B cell (primary cell): ENCODE data around the gene MCAM. TPM values are rescaled to one million over a fixed set of nuclear protein-coding genes. Genes with fewer than 3 reads are reported as not detected.

Experiments used
- ATAC-seq: fragments of 200-7000 bp; cut with Tn5 transposase; one replicate; pipeline ENCODE4 v1.10.0; 2021; ENCODE audit warnings: low read depth, mild to moderate bottlenecking, moderate number of reproducible peaks, moderate library complexity
- CTCF ChIA-PET: fragments of 350-600 bp; sonication (Branson Sonifier 250); formaldehyde crosslinking; loops from one replicate; lab custom pipeline; 2021; ENCODE audit warnings: antibody characterized with exemption, inconsistent platforms; lab: Charles Lee
- POLR2A ChIA-PET: fragments of 350-600 bp; sonication (Branson Sonifier 250); formaldehyde crosslinking; loops from one replicate; lab custom pipeline; 2021; ENCODE audit warnings: antibody characterized with exemption; lab: Charles Lee
- DNase-seq: peaks from one replicate; pipeline ENCODE4 v3.0.0; 2013
- H2AFZ ChIP-seq: 2 replicates; pipeline ENCODE4 v1.6.1; 2012; ENCODE audit warnings: mild to moderate bottlenecking, low read depth, low read length; ENCODE audit not compliant: insufficient read depth, poor library complexity, severe bottlenecking
- H3K27ac ChIP-seq, 2 donors: 1 replicate in 1 of 2; 2 replicates in 1 of 2; pipeline ENCODE4 v1.5.1; 2012 to 2013; ENCODE audit warnings: low read length in 2 of 2, mild to moderate bottlenecking in 2 of 2, moderate library complexity in 1 of 2
- H3K27me3 ChIP-seq, 4 experiments: fragments of 200-600 bp in 1 of 4; sonication (generic) in 1 of 4; replicated peaks in 1 of 4; 1 replicate in 2 of 4; 2 replicates in 2 of 4; pipeline versions ENCODE4 v1.6.1 to v1.7.0; 2013 to 2016; ENCODE audit warnings: low read length in 3 of 4, mild to moderate bottlenecking in 2 of 4, mixed read lengths in 1 of 4, moderate library complexity in 1 of 4; ENCODE audit not compliant: insufficient read depth in 4 of 4, control insufficient read depth in 3 of 4; ENCODE audit errors: control extremely low read depth in 1 of 4
- H3K36me3 ChIP-seq, 2 experiments: replicated peaks in 1 of 2; 1 replicate in 1 of 2; 2 replicates in 1 of 2; pipeline versions ENCODE4 v1.6.1 to v1.7.1; 2013; ENCODE audit warnings: low read length in 1 of 2; ENCODE audit not compliant: insufficient read depth in 2 of 2, control insufficient read depth in 1 of 2; ENCODE audit errors: control extremely low read depth in 1 of 2, extremely low read depth in 1 of 2
- H3K4me1 ChIP-seq, 2 donors: fragments of 200-600 bp in 1 of 2; sonication (generic) in 1 of 2; 1 replicate in 1 of 2; 2 replicates in 1 of 2; pipeline versions ENCODE4 v1.5.1 to v1.6.1; 2013 to 2017; ENCODE audit warnings: low read length in 2 of 2; ENCODE audit not compliant: control insufficient read depth in 2 of 2, insufficient read depth in 2 of 2
- H3K4me2 ChIP-seq: replicated peaks from 2 replicates; pipeline ENCODE3; 2012; ENCODE audit warnings: mild to moderate bottlenecking, low read depth, low read length; ENCODE audit not compliant: poor library complexity, severe bottlenecking
- H3K4me3 ChIP-seq, 5 experiments: fragments of 200-600 bp in 1 of 5; sonication (generic) in 1 of 5; 1 replicate in 3 of 5; 2 replicates in 2 of 5; pipeline versions ENCODE4 v1.5.1 to v1.7.0; 2011 to 2016; ENCODE audit warnings: low read length in 4 of 5, mild to moderate bottlenecking in 4 of 5, low read depth in 2 of 5, control low read depth in 1 of 5, moderate library complexity in 1 of 5; ENCODE audit not compliant: insufficient read depth in 1 of 5; ENCODE audit errors: control extremely low read depth in 1 of 5, extremely low read depth in 1 of 5
- H3K79me2 ChIP-seq: fragments of 200-600 bp; sonication (generic); one replicate; pipeline ENCODE4 v1.6.0; 2016; ENCODE audit warnings: low read length; ENCODE audit not compliant: control insufficient read depth, insufficient read depth
- H3K9ac ChIP-seq: fragments of 200-600 bp; sonication (generic); 2 replicates; pipeline ENCODE4 v1.6.1; 2017; ENCODE audit warnings: mild to moderate bottlenecking, low read length, moderate library complexity
- H3K9me3 ChIP-seq, 3 donors: one replicate each; pipeline versions ENCODE4 v1.6.1 to v1.7.1; 2013; ENCODE audit warnings: low read length in 2 of 3; ENCODE audit not compliant: control insufficient read depth in 2 of 3, insufficient read depth in 1 of 3; ENCODE audit errors: control extremely low read depth in 1 of 3
- H4K20me1 ChIP-seq: 2 replicates; pipeline ENCODE4 v1.6.0; 2012; ENCODE audit warnings: mild to moderate bottlenecking, low read length; ENCODE audit not compliant: insufficient read depth, control insufficient read depth, poor library complexity, severe bottlenecking
- H3K27ac Mint-ChIP-seq: one replicate; pipeline ENCODE4 v1.8.0; 2021; ENCODE audit warnings: mixed read lengths
- H3K27me3 Mint-ChIP-seq: one replicate; pipeline ENCODE4 v1.8.0; 2021; ENCODE audit warnings: mixed read lengths
- H3K4me1 Mint-ChIP-seq: one replicate; pipeline ENCODE4 v1.8.0; 2021; ENCODE audit warnings: mixed read lengths
- H3K4me3 Mint-ChIP-seq: one replicate; pipeline ENCODE4 v1.8.0; 2021; ENCODE audit warnings: mixed read lengths
- H3K9me3 Mint-ChIP-seq: one replicate; pipeline ENCODE4 v1.8.0; 2022; ENCODE audit warnings: mixed read lengths; ENCODE audit not compliant: insufficient read depth
- EZH2 ChIP-seq: IDR thresholded peaks from 2 replicates; pipeline ENCODE4 v1.6.1; 2012; ENCODE audit warnings: borderline replicate concordance, low read depth, mild to moderate bottlenecking, moderate library complexity, low read length; ENCODE audit not compliant: insufficient read depth, poor library complexity, severe bottlenecking
- WGBS: methylation state at CpG from one replicate; pipeline ENCODE4 v1.1.5; 2013; ENCODE audit warnings: missing lambda C conversion rate; ENCODE audit not compliant: insufficient coverage; 5-methylcytosine and 5-hydroxymethylcytosine counted together
- intact Hi-C: fragments of 100-400 bp; cut with micrococcal nuclease; formaldehyde crosslinking; loops from one replicate; pipeline ENCODE4 v1.10.0; 2022
- polyA plus RNA-seq: library from polyadenylated mRNA; depleted of rRNA; stranded (reverse); fragments of >200 nt; gene quantifications from 2 replicates; pipeline ENCODE4 v1.2.3, GENCODE V29; 2012
- total RNA-seq, 2 donors: library from RNA; stranded (reverse); fragments of 120-200 nt in 1 of 2; gene quantifications; 1 replicate in 1 of 2; 2 replicates in 1 of 2; pipeline versions ENCODE4 v1.2.3 to v1.2.4, GENCODE V29; 2013 to 2022
- TF ChIP-seq, protein P1 (sequence below): fragments of 200-600 bp; IDR thresholded peaks from one replicate; pipeline ENCODE4 v1.8.0; 2022; ENCODE audit warnings: antibody characterized with exemption, mild to moderate bottlenecking

The MCAM gene
- total and polyA plus RNA-seq, 2 donors (not counting 1 experiment from before 2014, with no cell fraction given), result 0.42 to 1.1 TPM

DNA sequence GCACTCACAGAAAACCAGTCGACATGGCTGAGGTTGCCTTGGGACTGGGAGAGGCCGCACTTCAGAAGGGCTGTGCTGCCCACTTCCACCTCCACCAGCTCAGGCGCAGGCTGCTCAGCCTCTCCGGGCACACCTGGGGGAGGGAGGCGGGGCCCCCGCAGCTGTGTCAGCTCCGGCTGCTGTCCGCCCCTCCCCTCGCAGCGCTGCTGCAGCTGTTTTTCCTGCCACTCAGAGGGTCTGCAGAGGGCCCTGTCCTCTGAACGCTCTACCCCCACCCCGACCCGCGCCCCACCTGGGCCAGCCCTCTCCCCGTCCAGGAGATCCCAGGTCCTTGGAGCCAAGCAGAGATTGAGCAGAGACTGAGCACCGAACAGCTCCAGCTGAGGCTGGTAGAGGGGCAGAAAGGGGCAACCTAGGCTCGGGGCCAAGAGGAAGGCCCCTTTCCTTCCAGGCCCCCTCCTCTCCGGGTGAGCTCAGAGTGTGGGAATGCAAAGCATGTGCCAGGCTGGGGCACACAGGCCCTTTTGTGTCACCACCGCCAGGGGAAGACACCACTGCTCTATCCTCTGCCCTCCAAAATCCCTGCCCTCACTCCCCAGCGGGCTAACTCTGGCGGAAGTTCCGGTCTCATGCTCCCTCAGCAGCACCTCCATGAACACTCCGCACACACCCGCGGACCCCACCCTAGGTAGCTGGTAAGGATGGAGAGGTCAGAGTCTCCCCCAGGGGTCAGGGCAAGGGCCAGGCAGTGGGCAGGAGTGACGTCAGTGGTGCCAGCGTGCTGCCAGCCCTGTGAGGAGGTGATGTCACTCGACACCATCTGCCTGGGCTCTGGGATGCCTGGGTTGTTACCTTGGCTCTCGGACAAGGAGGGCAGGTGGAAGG, 1.6 kb downstream of the MCAM start:
- peaks cover 26 to 40% of the 10 kb centered on the region in 2 donors for H3K4me1 ChIP-seq
- WGBS, result 2% methylated on average over 24 of the region's 29 CpGs
- H3K27ac Mint-ChIP-seq, result no peak overlapping the region
- POLR2A ChIA-PET, result interaction anchor here (0.5 to 0.6 kb wide), 2 partner anchors 42 to 522 kb away, joined by 3 read pairs; no protein-coding TSS in a partner anchor
- ATAC-seq (peak; percentile 69), DNase-seq (peak; percentile 72)
- H3K27me3 Mint-ChIP-seq, result peaks cover 13% of the 10 kb centered on the region
- peak overlapping the region; percentile 83 for H3K4me3 Mint-ChIP-seq
- intact Hi-C loops, result no loop called here
- H3K27me3 ChIP-seq, result peaks cover 0 to 57% (median 22%) of the 10 kb centered on the region in 4 experiments
- no peaks in the 10 kb centered on the region for H3K36me3 ChIP-seq
- H3K9me3 Mint-ChIP-seq, result no peaks in the 10 kb centered on the region
- CTCF ChIA-PET, result interaction anchor here (1.0 to 3.5 kb wide), 5 partner anchors 8 to 213 kb away, joined by 3 to 16 read pairs (median 5); no protein-coding TSS in a partner anchor
- H2AFZ ChIP-seq, result peak overlapping the region; percentile 59
- no peaks in the 10 kb centered on the region for H3K79me2 ChIP-seq
- TF ChIP-seq EZH2, result no peak
- TF ChIP-seq, protein P1, sequence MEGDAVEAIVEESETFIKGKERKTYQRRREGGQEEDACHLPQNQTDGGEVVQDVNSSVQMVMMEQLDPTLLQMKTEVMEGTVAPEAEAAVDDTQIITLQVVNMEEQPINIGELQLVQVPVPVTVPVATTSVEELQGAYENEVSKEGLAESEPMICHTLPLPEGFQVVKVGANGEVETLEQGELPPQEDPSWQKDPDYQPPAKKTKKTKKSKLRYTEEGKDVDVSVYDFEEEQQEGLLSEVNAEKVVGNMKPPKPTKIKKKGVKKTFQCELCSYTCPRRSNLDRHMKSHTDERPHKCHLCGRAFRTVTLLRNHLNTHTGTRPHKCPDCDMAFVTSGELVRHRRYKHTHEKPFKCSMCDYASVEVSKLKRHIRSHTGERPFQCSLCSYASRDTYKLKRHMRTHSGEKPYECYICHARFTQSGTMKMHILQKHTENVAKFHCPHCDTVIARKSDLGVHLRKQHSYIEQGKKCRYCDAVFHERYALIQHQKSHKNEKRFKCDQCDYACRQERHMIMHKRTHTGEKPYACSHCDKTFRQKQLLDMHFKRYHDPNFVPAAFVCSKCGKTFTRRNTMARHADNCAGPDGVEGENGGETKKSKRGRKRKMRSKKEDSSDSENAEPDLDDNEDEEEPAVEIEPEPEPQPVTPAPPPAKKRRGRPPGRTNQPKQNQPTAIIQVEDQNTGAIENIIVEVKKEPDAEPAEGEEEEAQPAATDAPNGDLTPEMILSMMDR, result peak; percentile 25
- peak overlapping the region; percentile 62 for H3K9ac ChIP-seq
- H3K9me3 ChIP-seq, result peaks cover 0 to 7% (median 0%) of the 10 kb centered on the region in 3 donors
- peak overlapping the region; percentile 83 for H3K4me2 ChIP-seq
- no peaks in the 10 kb centered on the region for H4K20me1 ChIP-seq
- no peak overlapping the region for H3K27ac ChIP-seq
- peak overlapping the region in 4 of 5 experiments; percentile 24 to 60 (median 46) for H3K4me3 ChIP-seq
- H3K4me1 Mint-ChIP-seq, result peaks cover 29% of the 10 kb centered on the region
